Sigmoid colon (tissue), 4 donors: ENCODE results near the gene CEP83.

Experiments used
- EP300 ChIP-seq, 4 donors: sonication (generic); formaldehyde crosslinking; IDR thresholded peaks; one replicate each; pipeline ENCODE4 v1.6.1; 2017; ENCODE audit warnings: antibody characterized with exemption in 4 of 4
- TF ChIP-seq, protein P1 (sequence below), 4 experiments: fragments of 450-650 bp in 3 of 4; fragments of 200-600 bp in 1 of 4; IDR thresholded peaks; one replicate each; pipeline ENCODE4 v1.5.1; 2016 to 2019; ENCODE audit warnings: antibody characterized with exemption in 4 of 4, mild to moderate bottlenecking in 3 of 4, moderate library complexity in 2 of 4

DNA sequence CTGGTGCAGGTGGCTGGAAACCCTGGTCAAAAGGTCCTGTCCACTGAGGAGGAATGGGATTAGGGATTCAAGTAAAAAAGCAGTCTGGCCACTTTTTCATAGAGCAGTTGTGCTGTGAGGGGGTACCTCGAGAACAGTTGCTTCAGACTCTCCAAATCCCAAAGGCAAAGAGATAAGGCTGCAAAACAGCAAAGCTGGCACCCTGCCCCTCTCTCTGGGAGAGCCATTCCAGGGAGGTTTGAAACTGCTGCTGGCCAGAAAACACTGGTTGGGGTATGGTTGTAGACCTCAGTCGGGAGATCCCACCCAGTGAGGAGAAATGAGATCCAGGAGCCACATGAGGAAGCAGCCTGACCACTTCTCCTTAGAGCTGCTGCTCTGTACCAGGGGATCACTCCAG, 137.3 kb downstream of the CEP83 start:
- no peak for TF ChIP-seq EP300 (IDR thresholded peaks at IDR 0.05)
- TF ChIP-seq, protein P1, sequence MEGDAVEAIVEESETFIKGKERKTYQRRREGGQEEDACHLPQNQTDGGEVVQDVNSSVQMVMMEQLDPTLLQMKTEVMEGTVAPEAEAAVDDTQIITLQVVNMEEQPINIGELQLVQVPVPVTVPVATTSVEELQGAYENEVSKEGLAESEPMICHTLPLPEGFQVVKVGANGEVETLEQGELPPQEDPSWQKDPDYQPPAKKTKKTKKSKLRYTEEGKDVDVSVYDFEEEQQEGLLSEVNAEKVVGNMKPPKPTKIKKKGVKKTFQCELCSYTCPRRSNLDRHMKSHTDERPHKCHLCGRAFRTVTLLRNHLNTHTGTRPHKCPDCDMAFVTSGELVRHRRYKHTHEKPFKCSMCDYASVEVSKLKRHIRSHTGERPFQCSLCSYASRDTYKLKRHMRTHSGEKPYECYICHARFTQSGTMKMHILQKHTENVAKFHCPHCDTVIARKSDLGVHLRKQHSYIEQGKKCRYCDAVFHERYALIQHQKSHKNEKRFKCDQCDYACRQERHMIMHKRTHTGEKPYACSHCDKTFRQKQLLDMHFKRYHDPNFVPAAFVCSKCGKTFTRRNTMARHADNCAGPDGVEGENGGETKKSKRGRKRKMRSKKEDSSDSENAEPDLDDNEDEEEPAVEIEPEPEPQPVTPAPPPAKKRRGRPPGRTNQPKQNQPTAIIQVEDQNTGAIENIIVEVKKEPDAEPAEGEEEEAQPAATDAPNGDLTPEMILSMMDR (IDR thresholded peaks at IDR 0.05): no peak
